ENCODE measurements around the gene LRMDA. TPM values are rescaled to one million over a fixed set of nuclear protein-coding genes. Genes with fewer than 3 reads are reported as not detected.

Gene LRMDA
- total RNA-seq, 1 donor from 2014 or later, result 0.96 TPM

DNA sequence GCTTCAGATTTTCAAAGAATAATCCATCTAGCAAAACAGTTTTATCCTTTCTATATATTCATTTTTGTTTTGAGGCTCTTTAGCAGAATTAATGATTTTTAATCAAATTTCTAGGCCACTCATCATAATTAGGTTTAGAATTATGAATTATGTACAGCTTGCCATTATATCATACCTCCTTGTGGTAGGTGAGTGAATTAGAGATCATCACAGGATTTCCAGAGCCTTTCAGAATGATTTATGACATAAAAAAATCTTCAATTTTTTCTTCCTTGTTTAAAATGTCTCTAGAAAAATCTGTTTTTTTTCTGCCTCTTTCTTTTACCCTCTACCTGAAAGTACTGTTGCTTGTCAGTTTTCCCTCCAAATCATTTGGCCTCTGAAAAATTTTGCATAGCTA, 433.3 kb downstream of the LRMDA start:
- intact Hi-C loops (cut with DNase I), result no loop called here
- Histone ChIP-seq H3K27me3 (no peaks in the 10 kb centered on the region), H3K36me3 (no peaks in the 10 kb centered on the region), H3K9me3 (no peaks in the 10 kb centered on the region), H3K4me3 (no peak overlapping the region), H3K27ac (no peak overlapping the region), H3K4me1 (no peaks in the 10 kb centered on the region)
- DNase-seq (ENCODE audit: low spot score in 2 of 2), result no peak
- TF ChIP-seq, protein P1, sequence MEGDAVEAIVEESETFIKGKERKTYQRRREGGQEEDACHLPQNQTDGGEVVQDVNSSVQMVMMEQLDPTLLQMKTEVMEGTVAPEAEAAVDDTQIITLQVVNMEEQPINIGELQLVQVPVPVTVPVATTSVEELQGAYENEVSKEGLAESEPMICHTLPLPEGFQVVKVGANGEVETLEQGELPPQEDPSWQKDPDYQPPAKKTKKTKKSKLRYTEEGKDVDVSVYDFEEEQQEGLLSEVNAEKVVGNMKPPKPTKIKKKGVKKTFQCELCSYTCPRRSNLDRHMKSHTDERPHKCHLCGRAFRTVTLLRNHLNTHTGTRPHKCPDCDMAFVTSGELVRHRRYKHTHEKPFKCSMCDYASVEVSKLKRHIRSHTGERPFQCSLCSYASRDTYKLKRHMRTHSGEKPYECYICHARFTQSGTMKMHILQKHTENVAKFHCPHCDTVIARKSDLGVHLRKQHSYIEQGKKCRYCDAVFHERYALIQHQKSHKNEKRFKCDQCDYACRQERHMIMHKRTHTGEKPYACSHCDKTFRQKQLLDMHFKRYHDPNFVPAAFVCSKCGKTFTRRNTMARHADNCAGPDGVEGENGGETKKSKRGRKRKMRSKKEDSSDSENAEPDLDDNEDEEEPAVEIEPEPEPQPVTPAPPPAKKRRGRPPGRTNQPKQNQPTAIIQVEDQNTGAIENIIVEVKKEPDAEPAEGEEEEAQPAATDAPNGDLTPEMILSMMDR (IDR thresholded peaks at IDR 0.05), result no peak

DNA sequence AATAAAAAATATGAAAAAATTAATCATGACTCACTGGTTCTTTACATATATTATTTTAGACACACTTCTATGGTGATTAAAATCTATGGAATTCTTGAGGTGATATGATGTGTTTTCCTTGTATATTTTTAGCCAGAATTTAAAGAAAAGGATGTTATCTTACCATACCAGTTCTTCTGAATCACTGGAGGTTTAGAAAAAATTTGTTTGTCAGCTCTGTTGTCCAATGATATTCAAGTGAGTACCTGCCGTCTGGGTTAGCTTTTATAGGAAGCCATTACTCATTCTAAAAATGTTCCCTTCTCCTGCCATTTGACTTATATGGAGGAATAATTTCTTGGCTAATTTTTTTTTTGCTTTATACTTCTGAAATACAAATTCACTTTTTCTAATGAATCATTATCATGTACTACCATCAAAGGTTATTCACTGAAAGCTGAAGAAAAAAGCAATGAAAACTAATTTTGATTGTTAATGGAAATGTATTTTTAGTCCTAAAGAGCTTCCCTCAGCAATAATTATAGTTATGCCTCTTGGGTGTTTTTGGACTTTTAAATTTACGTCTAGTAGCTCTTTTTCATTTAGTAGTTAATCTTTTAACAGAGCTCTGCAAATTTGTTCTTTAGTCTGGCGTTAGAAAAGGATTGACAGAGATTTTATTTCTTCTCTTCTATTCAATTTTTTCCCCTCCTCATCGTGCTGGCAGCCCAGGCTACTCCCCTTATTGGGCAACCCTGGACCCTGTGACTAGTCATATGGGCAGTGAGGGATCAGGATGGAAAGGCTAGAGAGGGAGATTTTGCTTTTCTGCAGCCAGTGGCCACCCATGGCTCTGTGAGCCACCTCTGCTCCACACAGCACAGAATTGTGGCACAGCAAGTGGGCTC, 434.2 kb downstream of the LRMDA start:
- intact Hi-C loops (cut with DNase I), result no loop called here
- Histone ChIP-seq H3K9me3 (no peaks in the 10 kb centered on the region), H3K36me3 (no peaks in the 10 kb centered on the region)

GRCh38 chr10:75866300-75866625, 434.8 kb downstream of the LRMDA start:
- no peak for DNase-seq (ENCODE audit: low spot score in 2 of 2)
- no peak overlapping the region for H3K4me3 ChIP-seq
- H3K27me3 ChIP-seq, result no peaks in the 10 kb centered on the region
- H3K4me1 ChIP-seq, result no peaks in the 10 kb centered on the region
- intact Hi-C loops (cut with DNase I), result no loop called here
- no peaks in the 10 kb centered on the region for H3K36me3 ChIP-seq
- H3K9me3 ChIP-seq, result no peaks in the 10 kb centered on the region
- TF ChIP-seq, protein P1 (IDR thresholded peaks at IDR 0.05), result no peak
- H3K27ac ChIP-seq, result no peak overlapping the region

More for the DNA sequence above, 434.2 kb downstream of the LRMDA start:
- Histone ChIP-seq H3K27ac (no peak overlapping the region), H3K4me1 (no peaks in the 10 kb centered on the region), H3K27me3 (no peaks in the 10 kb centered on the region), H3K4me3 (no peak overlapping the region)
- no peak for DNase-seq (ENCODE audit: low spot score in 2 of 2)
- TF ChIP-seq, protein P1 (IDR thresholded peaks at IDR 0.05), result no peak

GRCh38 chr10:75866731-75867130, 435.3 kb downstream of the LRMDA start:
- TF ChIP-seq, protein P1 (IDR thresholded peaks at IDR 0.05), result no peak
- intact Hi-C loops (cut with DNase I), result no loop called here
- DNase-seq (ENCODE audit: low spot score in 2 of 2), result no peak
- Histone ChIP-seq H3K36me3 (no peaks in the 10 kb centered on the region), H3K27ac (no peak overlapping the region), H3K27me3 (no peaks in the 10 kb centered on the region), H3K4me1 (no peaks in the 10 kb centered on the region), H3K4me3 (no peak overlapping the region), H3K9me3 (no peaks in the 10 kb centered on the region)

GRCh38 chr10:75868574-75868973, 437.1 kb downstream of the LRMDA start:
- TF ChIP-seq, protein P1 (IDR thresholded peaks at IDR 0.05), result no peak

More at GRCh38 chr10:75868574-75868973, 437.1 kb downstream of the LRMDA start:
- DNase-seq (ENCODE audit: low spot score in 2 of 2), result no peak
- no peaks in the 10 kb centered on the region for H3K36me3 ChIP-seq
- H3K4me1 ChIP-seq, result no peaks in the 10 kb centered on the region
- intact Hi-C loops (cut with DNase I), result no loop called here
- H3K27me3 ChIP-seq, result no peaks in the 10 kb centered on the region
- H3K9me3 ChIP-seq, result no peaks in the 10 kb centered on the region
- no peak overlapping the region for H3K27ac ChIP-seq
- no peak overlapping the region for H3K4me3 ChIP-seq

Measured in ascending aorta (tissue), 2 donors.